ENCODE data around the gene SRGAP2B.
"Not testable (repeated sequence)": the region's sequence is repeated elsewhere in the genome, so short reads cannot be mapped to it uniquely, and the experiment has no call there.

DNA sequence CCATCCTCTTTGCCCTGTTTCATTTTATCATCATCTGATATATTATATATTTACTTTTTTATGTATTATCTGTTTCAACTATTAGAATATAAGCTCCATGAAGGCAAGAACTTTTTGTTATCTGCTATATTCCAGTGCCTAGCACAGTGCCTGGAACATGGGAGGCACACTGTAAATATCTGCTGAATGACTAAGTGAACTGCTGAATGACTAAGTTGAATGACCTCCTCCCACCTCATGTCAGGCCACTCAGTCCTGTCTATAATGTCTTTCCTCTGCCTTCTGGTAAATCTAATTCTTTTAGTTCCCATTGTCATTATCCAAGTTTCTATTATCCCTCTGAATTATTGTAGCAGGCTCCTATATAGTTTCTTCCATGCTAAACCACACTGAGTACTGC lies 156.5 kb downstream of the SRGAP2B start:
- not testable (repeated sequence) for TF ChIP-seq POLR2A (IDR thresholded peaks at IDR 0.05)
- TF ChIP-seq, protein P1, sequence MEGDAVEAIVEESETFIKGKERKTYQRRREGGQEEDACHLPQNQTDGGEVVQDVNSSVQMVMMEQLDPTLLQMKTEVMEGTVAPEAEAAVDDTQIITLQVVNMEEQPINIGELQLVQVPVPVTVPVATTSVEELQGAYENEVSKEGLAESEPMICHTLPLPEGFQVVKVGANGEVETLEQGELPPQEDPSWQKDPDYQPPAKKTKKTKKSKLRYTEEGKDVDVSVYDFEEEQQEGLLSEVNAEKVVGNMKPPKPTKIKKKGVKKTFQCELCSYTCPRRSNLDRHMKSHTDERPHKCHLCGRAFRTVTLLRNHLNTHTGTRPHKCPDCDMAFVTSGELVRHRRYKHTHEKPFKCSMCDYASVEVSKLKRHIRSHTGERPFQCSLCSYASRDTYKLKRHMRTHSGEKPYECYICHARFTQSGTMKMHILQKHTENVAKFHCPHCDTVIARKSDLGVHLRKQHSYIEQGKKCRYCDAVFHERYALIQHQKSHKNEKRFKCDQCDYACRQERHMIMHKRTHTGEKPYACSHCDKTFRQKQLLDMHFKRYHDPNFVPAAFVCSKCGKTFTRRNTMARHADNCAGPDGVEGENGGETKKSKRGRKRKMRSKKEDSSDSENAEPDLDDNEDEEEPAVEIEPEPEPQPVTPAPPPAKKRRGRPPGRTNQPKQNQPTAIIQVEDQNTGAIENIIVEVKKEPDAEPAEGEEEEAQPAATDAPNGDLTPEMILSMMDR (IDR thresholded peaks at IDR 0.05), result not testable (repeated sequence)
